ENCODE data around the gene SPTBN4. TPM values are rescaled to one million over a fixed set of nuclear protein-coding genes. Genes with fewer than 3 reads are reported as not detected.

SPTBN4 gene
- total RNA-seq, 1 experiment from 2014 or later = 0.48 TPM

DNA sequence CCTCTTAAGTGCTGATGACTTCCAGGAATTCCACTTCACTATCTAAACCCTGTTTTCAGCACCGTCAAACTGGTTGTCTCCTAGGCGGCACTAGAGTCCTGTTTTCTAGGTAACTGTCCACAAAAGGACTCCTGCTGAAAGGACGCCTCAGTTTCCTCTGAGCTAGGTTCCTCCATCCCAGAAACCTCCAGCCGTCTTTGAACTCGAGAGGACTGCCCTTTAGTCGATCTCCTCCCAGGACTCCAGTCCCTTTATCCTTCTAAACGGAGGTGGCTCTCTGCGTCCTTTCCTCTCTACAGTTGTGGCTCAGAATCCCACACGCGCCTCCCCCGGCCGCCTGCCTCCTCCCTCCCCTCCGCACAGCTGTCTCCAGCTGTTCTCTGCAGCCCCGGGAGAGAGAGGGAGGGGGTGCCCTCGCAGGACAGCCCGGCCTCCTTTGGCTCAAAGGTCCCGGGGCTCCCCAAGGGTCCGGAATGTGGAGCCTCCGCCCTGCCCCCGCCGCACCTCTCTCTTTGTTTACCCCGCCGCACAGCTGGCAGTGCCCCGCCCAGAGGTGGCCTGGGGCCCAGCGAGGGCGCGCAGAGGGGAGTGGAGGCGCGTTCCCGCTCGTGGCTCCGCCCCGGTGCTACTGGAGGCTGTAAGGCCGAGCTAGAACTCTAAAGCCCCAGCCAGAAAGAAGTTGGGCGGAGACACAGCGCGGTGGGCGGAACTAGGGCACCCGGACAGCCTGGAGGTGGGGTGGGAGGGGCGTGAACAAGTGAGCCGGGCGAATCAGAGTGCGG is 136.8 kb downstream of the SPTBN4 start:
- Histone ChIP-seq H3K9me3 (ENCODE audit: insufficient read depth, low read depth) (no peaks in the 10 kb centered on the region), H3K9me2 (ENCODE audit: insufficient read depth) (no peaks in the 10 kb centered on the region), H3K4me2 (peak overlapping the region; percentile 99), H2AFZ (peak overlapping the region; percentile 50; the same call in 1 of the 2 replicates), H3K4me3 (peak overlapping the region; percentile 63; the same call in 1 of the 2 replicates), H3K4me1 (replicated peaks; ENCODE audit: insufficient read depth) (peaks cover 41% of the 10 kb centered on the region), H3K79me2 (ENCODE audit: low read depth) (no peaks in the 10 kb centered on the region), H3F3A (ENCODE audit: insufficient read depth, low read depth) (peaks cover 32% of the 10 kb centered on the region; the same call in 1 of the 2 replicates), H4K20me1 (ENCODE audit: insufficient read depth) (no peaks in the 10 kb centered on the region), H3K27me3 (ENCODE audit: insufficient read depth, low read depth) (peaks cover 29% of the 10 kb centered on the region), H3K27ac (no peak overlapping the region), H3K36me3 (ENCODE audit: low read depth) (no peaks in the 10 kb centered on the region)
- BruUV-seq (replicated peaks) = TSS peak; percentile 33
- DNase-seq = peak; percentile 94 to 100
- TF ChIP-seq, protein P1, sequence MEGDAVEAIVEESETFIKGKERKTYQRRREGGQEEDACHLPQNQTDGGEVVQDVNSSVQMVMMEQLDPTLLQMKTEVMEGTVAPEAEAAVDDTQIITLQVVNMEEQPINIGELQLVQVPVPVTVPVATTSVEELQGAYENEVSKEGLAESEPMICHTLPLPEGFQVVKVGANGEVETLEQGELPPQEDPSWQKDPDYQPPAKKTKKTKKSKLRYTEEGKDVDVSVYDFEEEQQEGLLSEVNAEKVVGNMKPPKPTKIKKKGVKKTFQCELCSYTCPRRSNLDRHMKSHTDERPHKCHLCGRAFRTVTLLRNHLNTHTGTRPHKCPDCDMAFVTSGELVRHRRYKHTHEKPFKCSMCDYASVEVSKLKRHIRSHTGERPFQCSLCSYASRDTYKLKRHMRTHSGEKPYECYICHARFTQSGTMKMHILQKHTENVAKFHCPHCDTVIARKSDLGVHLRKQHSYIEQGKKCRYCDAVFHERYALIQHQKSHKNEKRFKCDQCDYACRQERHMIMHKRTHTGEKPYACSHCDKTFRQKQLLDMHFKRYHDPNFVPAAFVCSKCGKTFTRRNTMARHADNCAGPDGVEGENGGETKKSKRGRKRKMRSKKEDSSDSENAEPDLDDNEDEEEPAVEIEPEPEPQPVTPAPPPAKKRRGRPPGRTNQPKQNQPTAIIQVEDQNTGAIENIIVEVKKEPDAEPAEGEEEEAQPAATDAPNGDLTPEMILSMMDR (conservative IDR thresholded peaks at IDR 0.05) = no peak
- TF ChIP-seq EZH2 (IDR thresholded peaks at IDR 0.05; ENCODE audit: low read depth) = no peak
- ChIA-PET POLR2A (ENCODE audit: unreplicated experiment) (interaction anchor here (0.6 to 1.0 kb wide), 7 partner anchors 10 to 1197 kb away, joined by 3 to 12 read pairs (median 3); partner anchors contain the start of gene ZFP36), CTCF (interaction anchor here (0.6 to 2.7 kb wide), 7 partner anchors 11 to 541 kb away, joined by 3 to 19 read pairs (median 9); partner anchors contain the start of gene BLVRB)
- intact Hi-C loops (cut with micrococcal nuclease; ENCODE audit: unreplicated experiment) = loop anchor here (1.0 to 2.0 kb wide), 3 partner anchors 11 to 139 kb away; partner anchors contain the start of gene BLVRB

DNA sequence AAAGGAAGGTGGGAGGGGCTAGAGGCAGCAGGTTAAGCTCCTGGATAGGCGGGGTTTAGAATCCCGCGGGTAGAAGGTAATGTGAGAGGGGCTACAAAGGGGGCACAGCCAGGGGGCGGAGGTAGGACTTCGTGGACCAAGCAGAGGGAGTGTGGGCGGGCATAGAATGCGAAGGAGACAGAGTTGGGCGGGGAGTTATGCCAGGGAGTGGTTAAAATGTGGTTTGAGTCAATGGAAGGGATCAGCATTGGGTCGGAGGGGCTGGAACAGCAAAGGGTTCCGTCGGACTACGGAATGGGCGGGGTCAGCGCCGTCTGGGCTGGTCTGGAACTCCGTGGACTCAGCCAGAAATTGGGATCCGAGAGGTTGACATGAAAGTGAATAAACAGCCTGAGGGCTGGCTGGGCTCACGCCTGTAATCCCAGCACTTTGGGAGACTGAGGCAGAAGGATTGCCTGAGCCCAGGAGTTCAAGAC is 137.4 kb downstream of the SPTBN4 start:
- H3K27me3 ChIP-seq (ENCODE audit: insufficient read depth, low read depth) = peaks cover 24% of the 10 kb centered on the region
- ChIA-PET POLR2A (ENCODE audit: unreplicated experiment) (interaction anchor here (0.6 to 1.0 kb wide), 3 partner anchors 9 to 1198 kb away, joined by 3 to 12 read pairs (median 3); partner anchors contain the start of gene ZFP36), CTCF (interaction anchor here (0.6 to 2.7 kb wide), 6 partner anchors 11 to 541 kb away, joined by 3 to 19 read pairs (median 10); partner anchors contain the start of gene BLVRB)
- DNase-seq = no peak
- no peaks in the 10 kb centered on the region for H4K20me1 ChIP-seq (ENCODE audit: insufficient read depth)
- H3K9me2 ChIP-seq (ENCODE audit: insufficient read depth) = no peaks in the 10 kb centered on the region
- no TSS peak for BruUV-seq (replicated peaks)
- peak overlapping the region; percentile 63; the same call in 1 of the 2 replicates for H3K4me3 ChIP-seq
- 0 out of 2 replicates have a peak overlapping the region, but pooled peaks have one; percentile 30 for H2AFZ ChIP-seq
- no peaks in the 10 kb centered on the region for H3K79me2 ChIP-seq (ENCODE audit: low read depth)
- no peaks in the 10 kb centered on the region for H3K9me3 ChIP-seq (ENCODE audit: insufficient read depth, low read depth)
- peak overlapping the region; percentile 99 for H3K4me2 ChIP-seq
- H3K36me3 ChIP-seq (ENCODE audit: low read depth) = no peaks in the 10 kb centered on the region
- peaks cover 32% of the 10 kb centered on the region; the same call in 1 of the 2 replicates for H3F3A ChIP-seq (ENCODE audit: insufficient read depth, low read depth)
- TF ChIP-seq, protein P1 (conservative IDR thresholded peaks at IDR 0.05) = no peak
- intact Hi-C loops (cut with micrococcal nuclease; ENCODE audit: unreplicated experiment) = loop anchor here (1.0 to 2.0 kb wide), 3 partner anchors 10 to 139 kb away; partner anchors contain the start of gene BLVRB
- H3K4me1 ChIP-seq (replicated peaks; ENCODE audit: insufficient read depth) = peaks cover 41% of the 10 kb centered on the region
- H3K27ac ChIP-seq = no peak overlapping the region

DNA sequence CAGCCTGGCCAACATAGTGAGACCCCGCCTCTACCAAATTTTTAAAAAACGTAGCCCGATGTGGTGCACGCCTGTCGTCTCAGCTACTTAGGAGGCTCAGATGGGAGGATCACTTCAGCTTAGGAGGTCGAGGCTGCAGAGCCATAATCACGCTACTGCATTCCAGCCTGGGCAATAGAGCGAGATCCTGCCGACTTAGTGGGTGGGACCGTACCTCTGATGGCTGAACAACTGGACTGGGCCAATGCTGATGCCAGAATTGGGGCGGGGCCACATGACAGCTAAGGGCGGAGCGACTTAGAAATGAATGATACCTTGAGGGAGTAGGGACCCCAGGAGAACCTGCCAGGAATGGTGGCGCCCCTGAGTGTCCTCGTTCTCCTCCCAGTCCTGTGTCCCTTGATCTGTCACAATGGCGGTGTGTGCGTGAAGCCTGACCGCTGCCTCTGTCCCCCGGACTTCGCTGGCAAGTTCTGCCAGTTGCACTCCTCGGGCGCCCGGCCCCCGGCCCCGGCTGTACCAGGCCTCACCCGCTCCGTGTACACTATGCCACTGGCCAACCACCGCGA is 137.9 kb downstream of the SPTBN4 start:
- peak overlapping the region; percentile 31 for H3K27ac ChIP-seq
- H3K4me1 ChIP-seq (replicated peaks; ENCODE audit: insufficient read depth) = peaks cover 41% of the 10 kb centered on the region
- H3K4me3 ChIP-seq = peak overlapping the region; percentile 63; the same call in 1 of the 2 replicates
- peaks cover 19% of the 10 kb centered on the region for H3K27me3 ChIP-seq (ENCODE audit: insufficient read depth, low read depth)
- no peaks in the 10 kb centered on the region for H3K9me3 ChIP-seq (ENCODE audit: insufficient read depth, low read depth)
- no TSS peak for BruUV-seq (replicated peaks)
- TF ChIP-seq EZH2 (IDR thresholded peaks at IDR 0.05; ENCODE audit: low read depth) = no peak
- TF ChIP-seq, protein P1 (conservative IDR thresholded peaks at IDR 0.05) = no peak
- peak overlapping the region; percentile 78 for H2AFZ ChIP-seq
- peak overlapping the region; percentile 99 for H3K4me2 ChIP-seq
- no peak for DNase-seq
- POLR2A ChIA-PET (ENCODE audit: unreplicated experiment) = interaction anchor here (0.9 kb wide), 1 partner anchor 10 kb away, joined by 9 read pairs; no protein-coding TSS in a partner anchor
- intact Hi-C loops (cut with micrococcal nuclease; ENCODE audit: unreplicated experiment) = loop anchor here (1.0 to 5.0 kb wide), 4 partner anchors 10 to 177 kb away; partner anchors contain the start of genes BLVRB and SERTAD1
- CTCF ChIA-PET = interaction anchor here (0.5 to 2.7 kb wide), 7 partner anchors 30 to 540 kb away, joined by 3 to 13 read pairs (median 6); partner anchors contain the start of gene BLVRB
- H3K9me2 ChIP-seq (ENCODE audit: insufficient read depth) = no peaks in the 10 kb centered on the region
- peaks cover 32% of the 10 kb centered on the region; the same call in 1 of the 2 replicates for H3F3A ChIP-seq (ENCODE audit: insufficient read depth, low read depth)
- no peaks in the 10 kb centered on the region for H3K36me3 ChIP-seq (ENCODE audit: low read depth)
- no peaks in the 10 kb centered on the region for H4K20me1 ChIP-seq (ENCODE audit: insufficient read depth)
- H3K79me2 ChIP-seq (ENCODE audit: low read depth) = no peaks in the 10 kb centered on the region

Measured in PC-9 (cell line).